H9 (cell line): ENCODE measurements around the gene PTF1A. TPM values are rescaled to one million over a fixed set of nuclear protein-coding genes. Genes with fewer than 3 reads are reported as not detected.

Source experiments
- DNase-seq: peaks from one replicate; pipeline ENCODE4 v3.0.0-alpha.2; 2017
- H2AFZ ChIP-seq: one replicate; pipeline ENCODE4 v1.6.1; 2013; ENCODE audit warnings: mild to moderate bottlenecking, low read length, control low read depth, moderate library complexity
- H2AK5ac ChIP-seq: 2 replicates; pipeline ENCODE4 v1.6.1; 2013; ENCODE audit warnings: low read length, control low read depth, mixed read lengths; ENCODE audit not compliant: insufficient read length
- H2BK120ac ChIP-seq: one replicate; pipeline ENCODE4 v1.6.1; 2013; ENCODE audit warnings: low read depth, mild to moderate bottlenecking, low read length, control low read depth, inconsistent platforms; ENCODE audit not compliant: poor library complexity, severe bottlenecking
- H2BK12ac ChIP-seq: 2 replicates; pipeline ENCODE4 v1.6.1; 2013; ENCODE audit warnings: low read length, control low read depth, mixed read lengths, low read depth; ENCODE audit not compliant: insufficient read length
- H2BK15ac ChIP-seq: 2 replicates; pipeline ENCODE4 v1.6.1; 2013; ENCODE audit warnings: low read depth, low read length, control low read depth
- H2BK20ac ChIP-seq: one replicate; pipeline ENCODE4 v1.6.1; 2013; ENCODE audit warnings: low read depth, mild to moderate bottlenecking, low read length, control low read depth, inconsistent platforms; ENCODE audit not compliant: poor library complexity, severe bottlenecking
- H2BK5ac ChIP-seq: 2 replicates; pipeline ENCODE4 v1.6.1; 2013; ENCODE audit warnings: low read length, control low read depth, mixed read lengths; ENCODE audit not compliant: insufficient read length
- H3K14ac ChIP-seq: 2 replicates; pipeline ENCODE4 v1.6.1; 2013; ENCODE audit warnings: low read length, control low read depth; ENCODE audit not compliant: insufficient read depth
- H3K18ac ChIP-seq: 2 replicates; pipeline ENCODE4 v1.6.1; 2013; ENCODE audit warnings: low read depth, mild to moderate bottlenecking, mixed read lengths, low read length, control low read depth; ENCODE audit not compliant: insufficient read length
- H3K23ac ChIP-seq: 2 replicates; pipeline ENCODE4 v1.6.1; 2013; ENCODE audit warnings: low read length, control low read depth, mixed read lengths, low read depth; ENCODE audit not compliant: insufficient read length
- H3K23me2 ChIP-seq: 2 replicates; pipeline ENCODE4 v1.6.1; 2013; ENCODE audit warnings: low read depth, mild to moderate bottlenecking, mixed read lengths, low read length, control low read depth; ENCODE audit not compliant: insufficient read length, poor library complexity, severe bottlenecking
- H3K27ac ChIP-seq: 2 replicates; pipeline ENCODE4 v1.5.1; 2013; ENCODE audit warnings: low read length, control low read depth, mixed read lengths, low read depth; ENCODE audit not compliant: insufficient read length
- H3K27me3 ChIP-seq: 2 replicates; pipeline ENCODE4 v1.6.1; 2013; ENCODE audit warnings: low read length, control low read depth, inconsistent platforms; ENCODE audit not compliant: insufficient read depth
- H3K4ac ChIP-seq: 2 replicates; pipeline ENCODE4 v1.6.1; 2013; ENCODE audit warnings: low read depth, mild to moderate bottlenecking, control low read depth, inconsistent platforms, low read length, moderate library complexity
- H3K4me1 ChIP-seq: 2 replicates; pipeline ENCODE4 v1.6.1; 2013; ENCODE audit warnings: low read length, control low read depth, inconsistent platforms; ENCODE audit not compliant: insufficient read depth
- H3K4me2 ChIP-seq: 2 replicates; pipeline ENCODE4 v1.6.1; 2013; ENCODE audit warnings: low read length, control low read depth, mixed read lengths; ENCODE audit not compliant: insufficient read length, insufficient read depth
- H3K56ac ChIP-seq: 2 replicates; pipeline ENCODE4 v1.6.1; 2013; ENCODE audit warnings: low read depth, mild to moderate bottlenecking, mixed read lengths, low read length, control low read depth; ENCODE audit not compliant: insufficient read length
- H3K79me1 ChIP-seq: 2 replicates; pipeline ENCODE4 v1.6.1; 2013; ENCODE audit warnings: low read depth, mild to moderate bottlenecking, moderate library complexity, low read length, control low read depth, inconsistent platforms; ENCODE audit not compliant: insufficient read depth, poor library complexity, severe bottlenecking
- H3K79me2 ChIP-seq: 2 replicates; pipeline ENCODE4 v1.6.1; 2013; ENCODE audit warnings: low read length, control low read depth, inconsistent platforms; ENCODE audit not compliant: insufficient read depth
- H3K9ac ChIP-seq: 2 replicates; pipeline ENCODE4 v1.6.1; 2013; ENCODE audit warnings: low read length, control low read depth, mixed read lengths; ENCODE audit not compliant: insufficient read length; ENCODE audit errors: extremely low read depth
- H3K9me3 ChIP-seq: one replicate; pipeline ENCODE4 v1.6.1; 2013; ENCODE audit warnings: low read depth, low read length, inconsistent platforms; ENCODE audit not compliant: control insufficient read depth
- H3T11ph ChIP-seq: one replicate; pipeline ENCODE4 v1.6.1; 2013; ENCODE audit warnings: mild to moderate bottlenecking, low read length, control low read depth, inconsistent platforms
- H4K20me1 ChIP-seq: one replicate; pipeline ENCODE4 v1.6.1; 2013; ENCODE audit not compliant: control insufficient read depth, insufficient read length, insufficient read depth
- H4K5ac ChIP-seq: 2 replicates; pipeline ENCODE4 v1.6.1; 2013; ENCODE audit warnings: low read depth, mild to moderate bottlenecking, mixed read lengths, low read length, control low read depth; ENCODE audit not compliant: insufficient read length
- H4K8ac ChIP-seq: replicated peaks from 2 replicates; pipeline ENCODE4 v1.6.1; 2013; ENCODE audit warnings: low read length, control low read depth, mixed read lengths, low read depth; ENCODE audit not compliant: insufficient read length
- H4K91ac ChIP-seq: 2 replicates; pipeline ENCODE4 v1.6.1; 2013; ENCODE audit warnings: low read depth, mild to moderate bottlenecking, moderate library complexity, mixed read lengths, low read length, control low read depth; ENCODE audit not compliant: insufficient read length
- H3K27ac Mint-ChIP-seq, 3 experiments: 2 replicates in 2 of 3; 3 replicates in 1 of 3; pipeline ENCODE4 v1.8.0; 2020 to 2021; ENCODE audit warnings: mixed read lengths in 3 of 3, mild to moderate bottlenecking in 1 of 3, moderate library complexity in 1 of 3
- H3K27me3 Mint-ChIP-seq: 2 replicates; pipeline ENCODE4 v1.8.0; 2021; ENCODE audit warnings: low read depth, mild to moderate bottlenecking, moderate library complexity, mixed read lengths
- H3K36me3 Mint-ChIP-seq, 3 experiments: 2 replicates in 2 of 3; 3 replicates in 1 of 3; pipeline ENCODE4 v1.8.0; 2020 to 2021; ENCODE audit warnings: low read depth in 3 of 3, mixed read lengths in 3 of 3; ENCODE audit not compliant: insufficient read depth in 1 of 3
- H3K4me1 Mint-ChIP-seq, 2 experiments: 2 replicates each; pipeline ENCODE4 v1.8.0; 2020; ENCODE audit warnings: mixed read lengths in 2 of 2
- H3K4me3 Mint-ChIP-seq, 2 experiments: 2 replicates in 1 of 2; 3 replicates in 1 of 2; pipeline ENCODE4 v1.8.0; 2020 to 2021; ENCODE audit warnings: mild to moderate bottlenecking in 2 of 2, mixed read lengths in 2 of 2, moderate library complexity in 1 of 2
- H3K9me3 Mint-ChIP-seq, 2 experiments: 2 replicates in 1 of 2; 3 replicates in 1 of 2; pipeline ENCODE4 v1.8.0; 2020; ENCODE audit warnings: mild to moderate bottlenecking in 2 of 2, mixed read lengths in 2 of 2, moderate library complexity in 1 of 2
- CTCF ChIP-seq: fragments of 200-600 bp; sonication (generic); conservative IDR thresholded peaks from 3 replicates; pipeline ENCODE4 v1.8.0; 2021; ENCODE audit warnings: antibody characterized with exemption, mild to moderate bottlenecking
- WGBS: extraction: QIAGEN DNeasy Blood & Tissue Kit; methylation state at CpG from one replicate; pipeline ENCODE4 v1.1.7; 2013; ENCODE audit warnings: missing lambda C conversion rate, low lambda C conversion rate, mixed read lengths; ENCODE audit not compliant: insufficient read length; ENCODE audit errors: extremely low coverage; 5-methylcytosine and 5-hydroxymethylcytosine counted together
- total RNA-seq: library from RNA; stranded (reverse); gene quantifications from 2 replicates; pipeline ENCODE4 v1.2.1, GENCODE V29; 2021

PTF1A gene
- total RNA-seq, 1 experiment from 2014 or later: not detected

- H3K18ac ChIP-seq: no peak overlapping the region
- Mint-ChIP-seq H3K4me3 (no peak overlapping the region), H3K27ac (no peak overlapping the region), H3K4me1 (peaks cover 1 to 3% of the 10 kb centered on the region in 2 experiments; a peak in 3 of 4 replicates), H3K9me3 (no peaks in the 10 kb centered on the region), H3K27me3 (peaks cover 25% of the 10 kb centered on the region), H3K36me3 (no peaks in the 10 kb centered on the region; a peak in 1 of 7 replicates)
- no peak overlapping the region for H4K5ac ChIP-seq
- H2AFZ ChIP-seq: no peak overlapping the region
- H3K14ac ChIP-seq: no peak overlapping the region
- no peak overlapping the region for H3K56ac ChIP-seq
- DNase-seq: no peak
- H3K27me3 ChIP-seq: no peaks in the 10 kb centered on the region
- no peak overlapping the region for H4K8ac ChIP-seq
- no peak overlapping the region for H2BK5ac ChIP-seq
- no peaks in the 10 kb centered on the region for H3K79me1 ChIP-seq
- no peak overlapping the region for H3K27ac ChIP-seq
- no peak overlapping the region for H3K4ac ChIP-seq
- no peak overlapping the region for H3K4me2 ChIP-seq
- no peaks in the 10 kb centered on the region for H3K4me1 ChIP-seq
- no peak overlapping the region for H3T11ph ChIP-seq
- WGBS: no CpG with 5 or more reads among the region's 1 CpG
- no peak overlapping the region for H2BK120ac ChIP-seq
- no peak overlapping the region for H2BK20ac ChIP-seq
- H3K9ac ChIP-seq: no peak overlapping the region
- no peak overlapping the region for H2AK5ac ChIP-seq
- no peak overlapping the region for H4K91ac ChIP-seq
- H3K23me2 ChIP-seq: no peaks in the 10 kb centered on the region
- no peaks in the 10 kb centered on the region for H3K79me2 ChIP-seq
- H3K23ac ChIP-seq: no peak overlapping the region
- TF ChIP-seq CTCF: no peak
- H3K9me3 ChIP-seq: no peaks in the 10 kb centered on the region
- H4K20me1 ChIP-seq: no peaks in the 10 kb centered on the region
- H2BK15ac ChIP-seq: no peak overlapping the region
- H2BK12ac ChIP-seq: no peak overlapping the region
Measured at GRCh38 chr10:23217471-23217870, 25.4 kb downstream of the PTF1A start.
